Tongue (tissue), 2 donors: Measurements from ENCODE around the gene ELAVL1. TPM values are rescaled to one million over a fixed set of nuclear protein-coding genes. Genes with fewer than 3 reads are reported as not detected.

Experiments used
- DNase-seq: peaks from one replicate; pipeline ENCODE4 v3.0.0-alpha.2; 2015
- total RNA-seq: library from RNA; depleted of rRNA; stranded (reverse); fragments of >200 nt; gene quantifications from one replicate; pipeline ENCODE4 v1.2.3, GENCODE V29; 2014

ELAVL1 gene
- total RNA-seq, 1 donor from 2014 or later, result 60.1 TPM

GRCh38 chr19:7983995-7984837 lies 21.2 kb downstream of the ELAVL1 start:
- DNase-seq, result no peak

DNA sequence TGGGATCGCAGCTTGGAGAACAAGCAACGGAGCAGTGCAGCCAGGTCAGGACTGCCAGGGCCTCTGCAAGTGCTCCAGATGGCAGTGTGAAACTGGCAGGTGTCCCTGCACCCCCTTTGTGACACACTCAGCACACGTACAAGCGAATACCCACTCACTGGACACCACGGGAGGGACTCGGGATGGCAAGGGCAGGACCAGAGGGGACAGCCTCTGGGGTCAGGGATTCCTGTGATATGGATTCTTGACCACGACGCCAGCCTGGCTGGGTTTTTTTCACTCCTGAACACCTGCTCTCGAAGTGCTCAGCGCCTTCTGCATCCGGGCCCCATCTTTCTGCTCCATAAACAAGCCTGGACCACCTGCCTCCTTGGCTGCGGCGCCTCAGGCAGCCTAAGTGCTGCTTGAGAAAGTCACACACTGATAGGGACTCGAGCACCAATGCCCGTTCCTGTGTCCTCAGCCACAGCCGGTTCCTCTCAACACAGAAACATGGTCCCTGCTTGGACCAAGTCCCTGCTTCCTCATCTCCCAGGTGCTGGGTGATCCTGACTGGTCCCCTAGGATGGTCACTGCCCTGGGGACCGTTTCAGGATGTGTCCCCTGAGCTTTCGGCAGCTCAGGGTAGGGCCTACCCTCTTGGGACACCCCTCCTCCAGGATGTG lies 22.0 kb downstream of the ELAVL1 start:
- DNase-seq, result no peak

DNA sequence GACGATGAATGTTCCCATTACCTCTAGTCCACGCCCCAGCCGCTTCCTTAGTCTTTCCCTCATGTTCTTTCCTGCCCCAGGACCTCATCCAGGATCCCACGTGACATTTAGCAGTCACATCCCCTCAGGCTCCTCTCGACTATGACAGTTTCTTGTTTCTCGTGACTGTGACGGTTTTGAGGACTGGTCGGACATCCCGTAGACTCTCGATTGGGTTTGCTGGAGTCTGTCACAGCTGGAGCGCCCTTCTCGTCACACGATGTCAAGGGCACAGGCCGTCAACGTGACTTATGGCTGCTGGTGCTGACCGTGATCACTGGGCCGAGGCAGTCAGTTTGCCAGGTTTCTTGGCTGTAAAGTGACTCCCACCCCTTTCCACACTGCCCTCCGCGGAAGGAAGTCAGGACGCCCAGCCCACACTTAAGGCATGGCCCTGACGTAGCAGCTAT lies 22.8 kb downstream of the ELAVL1 start:
- DNase-seq, result no peak

GRCh38 chr19:7982103-7982502 lies 23.3 kb downstream of the ELAVL1 start:
- no peak for DNase-seq

- no peak for DNase-seq
Measured at GRCh38 chr19:7981661-7982060, 23.8 kb downstream of the ELAVL1 start.

- no peak for DNase-seq
Measured at GRCh38 chr19:7981199-7981598, 24.2 kb downstream of the ELAVL1 start.

DNA sequence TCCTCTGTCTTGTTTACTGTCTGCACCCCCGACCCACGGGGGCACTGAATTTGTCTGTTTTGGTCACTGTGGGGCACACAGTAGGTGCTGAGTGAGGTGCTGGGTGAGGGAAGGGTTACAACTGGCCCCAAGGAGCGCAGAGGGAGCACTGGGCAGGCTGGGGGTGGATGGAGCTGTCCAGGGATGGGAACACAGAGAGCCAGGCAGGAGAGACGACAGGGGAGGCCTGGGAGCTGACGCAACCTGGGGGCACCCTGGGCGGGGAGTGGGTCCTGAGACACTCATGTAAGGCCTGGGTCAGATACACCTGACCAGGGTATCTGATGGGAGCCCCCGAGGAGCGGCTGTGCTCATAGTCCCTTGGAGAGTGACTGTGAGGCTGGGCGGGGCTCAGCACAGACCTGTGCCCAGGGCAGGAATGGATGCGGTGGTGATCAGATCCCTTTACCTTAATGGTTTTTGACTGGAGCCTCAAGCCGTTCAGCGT lies 24.8 kb downstream of the ELAVL1 start:
- DNase-seq, result no peak

DNA sequence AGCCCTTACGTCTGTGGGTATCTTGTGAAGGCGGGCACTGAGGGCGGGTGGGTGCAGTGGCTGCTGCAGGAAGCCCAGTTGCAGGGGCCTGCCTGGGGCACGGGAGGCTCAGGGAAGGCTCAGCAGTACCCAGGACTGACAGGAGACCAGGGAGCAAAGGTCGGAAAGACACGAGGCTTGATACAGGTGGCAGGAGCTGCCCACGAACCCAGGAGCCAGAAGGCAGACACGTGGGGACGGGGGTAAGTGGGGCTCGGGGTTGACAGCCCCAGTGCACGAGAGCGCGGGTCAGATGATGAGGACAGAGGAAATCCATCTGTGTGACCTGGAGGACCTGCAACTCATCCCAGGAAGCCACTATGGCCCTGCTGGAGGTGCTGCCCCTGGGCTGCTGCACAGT lies 25.3 kb downstream of the ELAVL1 start:
- no peak for DNase-seq

GRCh38 chr19:7979559-7979958 lies 25.9 kb downstream of the ELAVL1 start:
- no peak for DNase-seq

DNA sequence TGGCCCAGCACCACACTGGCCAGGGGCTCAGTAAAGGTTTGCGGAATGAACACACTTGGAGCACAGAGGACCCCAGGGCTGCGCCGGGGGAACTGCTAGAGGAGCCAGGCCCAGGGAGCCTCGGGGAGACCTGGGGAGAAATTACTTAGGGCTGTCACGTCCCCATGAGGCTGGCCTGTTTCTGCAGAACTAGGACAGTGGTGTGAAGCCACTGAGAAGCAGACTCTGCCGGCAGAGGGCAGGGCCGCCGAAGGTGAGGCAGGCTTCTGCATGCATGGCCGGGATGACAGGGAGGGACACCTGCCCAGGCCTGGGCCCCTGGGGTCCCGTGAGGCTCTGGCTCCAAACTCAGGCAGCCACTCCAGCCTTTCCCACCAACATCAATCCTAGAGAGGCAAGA lies 26.4 kb downstream of the ELAVL1 start:
- no peak for DNase-seq

GRCh38 chr19:7978179-7978825 lies 27.1 kb downstream of the ELAVL1 start:
- no peak for DNase-seq

DNA sequence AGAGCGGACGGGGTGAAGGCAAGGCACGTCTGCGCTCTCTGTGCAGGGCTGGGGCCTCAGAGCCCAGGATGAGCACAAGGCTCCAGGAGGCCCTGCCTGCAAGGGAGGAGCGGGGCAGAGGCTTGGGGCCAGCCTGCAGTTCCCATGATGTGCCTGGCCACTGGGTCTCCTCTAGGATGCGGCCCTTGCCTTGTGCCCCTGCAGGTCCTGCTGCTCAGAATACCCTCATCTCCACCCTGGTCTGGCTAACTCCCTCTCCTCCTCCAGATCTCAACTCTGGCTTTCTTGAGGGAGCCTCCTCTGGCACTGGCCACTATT lies 27.8 kb downstream of the ELAVL1 start:
- no peak for DNase-seq

DNA sequence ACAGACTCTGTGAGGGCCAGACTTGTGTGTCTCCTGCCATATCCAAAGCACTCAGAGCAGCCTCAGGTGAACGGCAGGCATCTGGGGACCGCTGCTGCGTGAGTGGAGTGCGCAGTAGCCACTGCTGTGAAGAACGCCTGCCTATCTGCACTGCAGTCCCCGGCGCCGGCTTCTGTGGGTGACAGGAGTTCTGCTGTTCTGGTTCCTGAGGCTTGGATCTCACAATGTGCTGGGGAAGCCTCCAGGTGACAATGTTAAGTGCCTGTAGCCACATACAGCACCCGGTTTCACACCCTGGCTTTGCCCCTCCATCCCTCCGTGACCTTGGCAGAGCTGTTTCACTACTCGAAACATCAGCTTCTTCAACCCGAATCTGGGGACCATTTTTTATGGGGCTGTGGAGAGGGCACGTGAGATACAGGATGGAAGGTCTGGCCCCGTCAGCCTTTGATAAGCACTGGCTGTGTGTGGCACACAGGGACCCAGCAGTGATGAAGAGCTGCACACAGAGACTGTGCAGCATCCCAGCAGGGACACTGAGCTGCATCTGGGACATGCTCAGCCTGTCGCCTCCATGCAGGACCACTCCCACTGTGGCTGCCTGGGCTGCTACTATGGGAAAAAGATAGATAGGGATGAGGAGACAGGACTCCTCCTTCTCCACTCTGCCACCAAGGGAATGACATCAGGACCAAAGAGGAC lies 28.3 kb downstream of the ELAVL1 start:
- no peak for DNase-seq

- no peak for DNase-seq
Measured at GRCh38 chr19:7976461-7976860, 29.0 kb downstream of the ELAVL1 start.

DNA sequence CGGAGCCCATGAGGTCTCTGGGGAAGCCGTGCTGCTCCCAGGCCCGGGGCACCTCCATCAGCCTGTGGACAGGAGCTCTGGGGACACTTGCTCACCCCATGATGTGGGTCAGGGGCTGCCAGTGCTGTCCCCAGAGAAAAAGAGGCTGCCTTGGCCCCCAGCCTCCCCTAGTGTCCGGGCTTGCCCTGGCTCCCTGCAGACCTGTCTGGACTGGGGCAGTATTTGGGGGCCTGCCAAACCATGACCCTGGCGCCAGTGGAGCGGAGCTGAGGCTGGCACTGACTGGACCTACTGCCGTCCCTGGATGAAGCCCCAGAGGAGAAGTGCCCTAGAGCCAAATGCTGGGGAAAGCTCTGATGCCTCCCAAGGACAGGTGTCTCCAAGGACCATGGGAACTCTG lies 30.4 kb downstream of the ELAVL1 start:
- no peak for DNase-seq

DNA sequence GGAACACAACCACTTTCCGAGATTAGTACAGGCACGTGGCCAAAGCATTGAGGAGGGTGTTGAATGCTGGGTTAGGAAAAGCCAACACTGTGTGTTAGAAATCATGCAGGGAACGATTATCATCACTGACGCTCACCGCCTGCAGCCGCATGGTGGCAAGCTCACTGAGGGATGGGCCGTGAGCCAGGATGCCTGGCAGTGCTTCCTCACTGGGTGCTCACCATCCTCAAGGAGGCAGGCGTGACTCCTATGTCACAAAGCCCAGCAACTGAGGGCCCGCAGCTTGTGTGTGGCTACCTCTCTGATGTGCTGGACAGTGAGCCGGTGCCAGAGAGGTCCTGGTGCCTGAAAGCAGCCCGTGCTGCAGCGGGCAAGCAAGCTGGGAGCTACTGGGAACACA lies 31.6 kb downstream of the ELAVL1 start:
- DNase-seq, result no peak

DNA sequence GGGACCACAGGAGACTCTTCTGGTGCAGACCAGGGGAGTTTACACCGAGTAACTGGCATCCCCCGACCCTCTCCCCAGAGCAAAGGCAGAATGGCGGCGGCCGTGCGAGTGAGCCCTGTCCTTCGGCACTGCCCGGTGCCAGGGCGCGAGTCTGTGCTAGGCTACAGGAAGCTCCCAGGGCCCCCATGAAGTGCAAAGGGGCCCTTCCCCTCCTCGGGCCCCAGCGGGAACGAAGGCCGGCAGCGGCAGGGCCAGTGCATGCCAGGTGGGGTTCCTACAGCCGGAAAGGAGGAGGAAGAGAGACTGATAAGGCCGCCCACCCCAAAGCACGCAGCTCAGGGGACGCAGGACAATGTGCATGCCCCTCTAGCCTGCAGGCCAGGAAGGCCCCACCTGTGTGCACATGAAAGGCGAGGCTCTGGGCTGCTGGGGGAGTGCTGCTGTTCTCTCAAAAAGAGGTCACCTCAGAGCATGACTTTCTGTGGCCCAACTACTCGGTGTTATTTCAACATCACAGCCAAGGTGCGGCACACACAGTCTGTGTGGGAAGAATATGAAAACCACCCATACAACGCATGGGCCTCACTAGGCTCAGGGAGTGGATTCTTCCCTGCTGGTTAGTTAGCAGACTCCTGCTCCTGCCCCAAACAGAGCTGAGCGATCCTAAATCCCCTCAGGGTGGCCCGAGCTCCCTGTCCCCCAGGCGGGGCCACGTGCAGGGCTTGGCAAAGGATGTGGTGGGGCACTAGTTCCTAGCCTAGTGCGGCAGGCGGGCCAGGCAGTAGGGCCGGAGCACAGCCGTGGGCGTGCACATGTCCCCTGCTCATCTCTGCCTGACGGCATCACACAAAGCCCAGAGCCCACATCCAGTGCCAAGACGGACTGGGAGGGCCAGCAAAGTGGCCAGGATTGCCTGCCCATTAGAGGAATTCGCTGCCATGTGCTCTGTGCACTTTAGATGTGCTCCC lies 33.6 kb downstream of the ELAVL1 start:
- no peak for DNase-seq

GRCh38 chr19:7970716-7971448 lies 34.6 kb downstream of the ELAVL1 start:
- DNase-seq, result peak; percentile 49

- DNase-seq, result no peak
Measured at GRCh38 chr19:7969555-7969939, 35.9 kb downstream of the ELAVL1 start.

DNA sequence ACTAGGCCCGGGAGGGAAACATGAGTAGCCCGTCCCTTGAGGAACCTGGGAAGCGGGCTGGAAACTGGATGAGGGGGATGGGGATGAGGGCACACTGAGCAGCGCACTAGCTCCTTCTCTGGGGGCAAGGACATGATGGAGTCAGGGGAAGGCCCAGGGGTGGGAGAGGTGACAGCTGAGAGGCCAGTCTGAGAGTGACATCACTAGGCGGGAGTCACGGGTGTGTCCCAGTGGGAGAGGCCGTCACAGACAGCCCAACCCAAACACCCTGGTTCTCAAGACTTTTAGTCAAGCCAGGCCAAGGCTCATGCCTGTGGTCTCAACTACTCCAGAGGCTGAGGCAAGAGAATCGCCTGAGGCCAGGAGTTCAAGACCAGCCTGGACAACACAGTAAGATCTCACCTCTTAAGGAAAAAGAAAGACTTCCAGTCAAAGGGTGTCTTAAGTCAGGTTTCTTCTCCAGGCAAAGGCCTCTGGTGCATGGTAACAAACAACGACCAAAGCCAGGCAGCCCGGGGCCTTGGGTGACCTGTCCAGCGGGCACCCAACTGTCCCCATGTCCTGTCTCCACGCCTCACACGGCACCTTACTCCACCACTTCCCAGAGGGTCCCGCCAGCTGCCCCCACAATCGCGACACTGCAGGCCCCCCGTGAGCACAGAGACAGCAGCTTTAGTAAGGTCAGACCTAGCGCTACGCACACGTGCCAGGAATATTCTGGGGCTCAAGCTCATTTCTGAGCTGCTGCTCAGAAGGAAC lies 36.5 kb downstream of the ELAVL1 start:
- no peak for DNase-seq
